Mucosa of rectum (tissue), 2 donors: ENCODE results near the gene SLC52A3.

Experiments
- H3K27ac ChIP-seq, 2 donors: one replicate each; pipeline ENCODE4 v1.7.0; 2013; ENCODE audit warnings: inconsistent platforms in 2 of 2, low read depth in 2 of 2, low read length in 2 of 2
- H3K27me3 ChIP-seq, 2 donors: one replicate each; pipeline ENCODE4 v1.7.0; 2013; ENCODE audit warnings: low read length in 2 of 2; ENCODE audit not compliant: control insufficient read depth in 2 of 2, insufficient read depth in 2 of 2
- H3K36me3 ChIP-seq, 2 donors: one replicate each; pipeline ENCODE4 v1.7.0; 2013; ENCODE audit warnings: low read length in 2 of 2; ENCODE audit not compliant: control insufficient read depth in 2 of 2, insufficient read depth in 2 of 2
- H3K4me1 ChIP-seq, 2 donors: one replicate each; pipeline ENCODE4 v1.7.0; 2013; ENCODE audit warnings: low read length in 2 of 2, mild to moderate bottlenecking in 1 of 2; ENCODE audit not compliant: control insufficient read depth in 2 of 2, insufficient read depth in 2 of 2
- H3K4me3 ChIP-seq, 2 donors: one replicate each; pipeline ENCODE4 v1.7.0; 2013; ENCODE audit warnings: low read length in 2 of 2
- H3K9ac ChIP-seq, 2 donors: one replicate each; pipeline ENCODE4 v1.7.0; 2013; ENCODE audit warnings: low read length in 2 of 2, low read depth in 1 of 2, mild to moderate bottlenecking in 1 of 2
- H3K9me3 ChIP-seq, 2 donors: one replicate each; pipeline ENCODE4 v1.7.0; 2013; ENCODE audit warnings: low read length in 2 of 2; ENCODE audit not compliant: control insufficient read depth in 2 of 2
- donor health status: healthy.
- donor health status: Normal muscosa, but diverticular disease.

SLC52A3 gene

DNA sequence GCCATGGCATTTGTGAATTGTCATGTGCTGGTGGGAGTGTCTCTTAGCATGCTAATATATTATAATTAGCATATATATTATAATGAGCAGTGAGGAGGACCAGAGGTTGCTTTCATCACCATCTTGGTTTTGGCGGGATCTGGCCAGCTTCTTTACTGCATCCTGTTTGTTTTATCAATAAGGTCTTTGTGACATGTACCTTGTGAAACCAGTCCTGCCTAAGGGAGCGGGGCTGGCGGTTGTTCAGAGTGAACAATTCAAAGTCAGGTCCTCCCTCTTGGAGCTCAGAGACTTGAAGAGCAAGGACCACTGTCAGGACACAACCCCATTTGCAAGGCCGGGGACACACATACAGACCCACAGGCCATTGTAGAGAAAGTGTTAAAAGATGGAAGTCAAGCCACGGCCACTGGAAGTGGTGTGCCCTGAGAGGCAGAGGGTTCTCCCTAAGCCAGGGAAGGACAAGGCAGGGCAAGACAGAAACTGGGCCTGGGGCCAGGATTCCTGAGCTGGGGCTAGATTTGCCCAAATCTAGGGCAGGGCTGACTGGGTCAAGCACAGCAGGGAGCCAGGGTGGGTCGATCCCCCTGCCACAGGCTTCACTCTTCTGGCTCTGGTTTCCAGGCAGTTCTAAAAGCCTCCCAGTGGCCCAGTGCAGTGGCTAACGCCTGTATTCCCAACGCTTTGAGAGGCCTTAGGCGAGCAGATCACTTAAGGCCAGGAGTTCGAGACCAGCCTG lies 14.2 kb downstream of the SLC52A3 start:
- H3K9me3 ChIP-seq: no peaks in the 10 kb centered on the region
- H3K4me1 ChIP-seq: no peaks in the 10 kb centered on the region
- H3K27me3 ChIP-seq: peaks cover 0 to 2% of the 10 kb centered on the region in 2 donors
- no peaks in the 10 kb centered on the region for H3K36me3 ChIP-seq
- H3K9ac ChIP-seq: no peak overlapping the region
- no peak overlapping the region for H3K27ac ChIP-seq
- H3K4me3 ChIP-seq: no peak overlapping the region

DNA sequence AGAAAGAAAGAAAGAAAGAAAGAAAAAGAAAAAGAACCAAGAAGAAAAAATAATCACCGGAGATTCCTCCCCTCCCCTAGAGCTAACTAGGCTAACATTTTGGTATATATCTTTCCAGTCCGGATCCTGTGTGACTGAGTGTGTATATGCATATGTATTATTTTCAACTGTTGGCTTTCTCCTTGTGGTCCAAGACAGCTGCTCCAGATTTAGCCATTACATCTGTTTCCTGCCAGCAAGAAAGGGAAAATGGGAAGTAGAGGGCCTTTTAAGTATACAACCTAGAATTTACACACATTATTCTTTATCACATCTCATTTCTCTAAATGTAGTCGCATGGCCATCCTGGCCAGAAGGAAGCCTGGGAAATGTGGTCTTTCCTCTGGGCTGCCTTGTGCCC lies 15.2 kb downstream of the SLC52A3 start:
- Histone ChIP-seq H3K9me3 (no peaks in the 10 kb centered on the region), H3K27me3 (peaks cover 0 to 2% of the 10 kb centered on the region in 2 donors), H3K9ac (no peak overlapping the region), H3K4me3 (no peak overlapping the region), H3K4me1 (no peaks in the 10 kb centered on the region), H3K27ac (no peak overlapping the region), H3K36me3 (no peaks in the 10 kb centered on the region)

DNA sequence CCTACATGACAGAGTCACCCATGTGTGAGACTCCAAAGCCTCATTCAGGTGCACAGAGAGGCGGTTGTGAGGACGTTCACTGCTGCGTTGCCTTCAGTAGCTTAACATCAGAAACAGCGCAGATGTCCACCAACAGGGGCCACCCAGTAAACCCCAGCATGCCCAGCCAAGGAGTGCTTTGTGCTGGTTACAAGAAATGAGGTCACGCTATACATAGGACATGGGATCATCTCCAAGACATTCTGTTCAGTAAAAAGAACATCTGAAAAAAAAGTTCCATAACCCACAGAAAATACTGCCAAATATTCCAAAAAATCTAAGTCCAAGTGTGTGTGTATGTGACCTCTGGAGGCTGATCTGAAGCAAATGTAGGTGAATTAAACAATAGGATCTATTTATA lies 16.0 kb downstream of the SLC52A3 start:
- no peak overlapping the region for H3K9ac ChIP-seq
- no peaks in the 10 kb centered on the region for H3K9me3 ChIP-seq
- no peaks in the 10 kb centered on the region for H3K36me3 ChIP-seq
- H3K27ac ChIP-seq: no peak overlapping the region
- H3K27me3 ChIP-seq: peaks cover 0 to 2% of the 10 kb centered on the region in 2 donors
- no peak overlapping the region for H3K4me3 ChIP-seq
- H3K4me1 ChIP-seq: no peaks in the 10 kb centered on the region

DNA sequence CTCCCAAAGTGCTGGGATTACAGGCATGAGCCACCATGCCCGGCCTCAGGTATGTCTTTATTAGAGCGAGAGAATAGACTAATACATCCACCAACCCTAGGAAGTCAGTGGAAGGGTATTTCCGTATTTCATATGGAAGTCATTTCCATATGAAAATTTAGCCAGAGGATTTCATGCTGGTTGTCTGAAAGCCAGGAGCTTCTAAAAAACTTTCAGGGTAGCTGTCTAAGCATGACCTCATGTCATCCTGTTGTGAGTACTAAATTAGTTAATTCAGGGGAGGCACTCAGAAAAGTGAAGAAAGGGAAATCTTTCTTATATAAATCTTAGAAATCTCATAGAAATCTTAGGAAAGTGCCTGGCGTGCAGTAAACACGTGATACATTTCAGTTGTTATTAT lies 16.5 kb downstream of the SLC52A3 start:
- Histone ChIP-seq H3K4me3 (no peak overlapping the region), H3K9ac (no peak overlapping the region), H3K9me3 (no peaks in the 10 kb centered on the region), H3K36me3 (no peaks in the 10 kb centered on the region), H3K4me1 (no peaks in the 10 kb centered on the region), H3K27me3 (peaks cover 0 to 2% of the 10 kb centered on the region in 2 donors), H3K27ac (no peak overlapping the region)

DNA sequence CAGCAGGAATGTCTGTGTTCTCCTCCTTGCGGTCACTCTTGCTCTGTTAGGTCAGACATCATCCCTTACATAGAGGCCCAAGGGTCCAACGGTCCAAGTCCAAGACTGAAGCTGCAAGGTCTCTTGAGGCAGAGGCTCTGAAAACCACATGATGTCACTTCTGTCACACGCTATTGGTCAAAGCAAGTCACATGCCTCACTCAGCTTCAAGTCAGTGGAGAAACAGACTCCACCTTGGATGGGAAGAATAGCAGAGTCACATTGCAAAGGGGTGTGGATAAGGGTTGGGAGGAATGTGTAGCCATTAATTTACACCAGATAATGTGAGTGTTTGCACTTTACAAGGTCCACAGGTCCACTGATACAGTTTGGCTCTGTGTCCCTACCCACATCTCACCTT lies 17.5 kb downstream of the SLC52A3 start:
- no peak overlapping the region for H3K4me3 ChIP-seq
- H3K27me3 ChIP-seq: peaks cover 0 to 2% of the 10 kb centered on the region in 2 donors
- no peak overlapping the region for H3K27ac ChIP-seq
- no peaks in the 10 kb centered on the region for H3K4me1 ChIP-seq
- H3K9me3 ChIP-seq: peaks cover 0 to 2% of the 10 kb centered on the region in 2 donors
- no peaks in the 10 kb centered on the region for H3K36me3 ChIP-seq
- no peak overlapping the region for H3K9ac ChIP-seq

- H3K27me3 ChIP-seq: peaks cover 0 to 3% of the 10 kb centered on the region in 2 donors
- no peaks in the 10 kb centered on the region for H3K36me3 ChIP-seq
- H3K4me1 ChIP-seq: no peaks in the 10 kb centered on the region
- H3K9ac ChIP-seq: no peak overlapping the region
- H3K4me3 ChIP-seq: no peak overlapping the region
- no peak overlapping the region for H3K27ac ChIP-seq
- H3K9me3 ChIP-seq: peaks cover 2 to 3% of the 10 kb centered on the region in 2 donors
These were observed 22.5 kb downstream of the SLC52A3 start for GRCh38 chr20:745683-746301.

GRCh38 chr20:742156-742555 lies 26.1 kb downstream of the SLC52A3 start:
- H3K36me3 ChIP-seq: no peaks in the 10 kb centered on the region
- peaks cover 0 to 3% of the 10 kb centered on the region in 2 donors for H3K27me3 ChIP-seq
- H3K4me1 ChIP-seq: no peaks in the 10 kb centered on the region
- H3K9me3 ChIP-seq: peaks cover 2 to 3% of the 10 kb centered on the region in 2 donors
- H3K27ac ChIP-seq: no peak overlapping the region
- no peak overlapping the region for H3K4me3 ChIP-seq
- H3K9ac ChIP-seq: no peak overlapping the region

GRCh38 chr20:741620-742019 lies 26.7 kb downstream of the SLC52A3 start:
- Histone ChIP-seq H3K27me3 (peaks cover 0 to 3% of the 10 kb centered on the region in 2 donors), H3K9ac (no peak overlapping the region), H3K4me3 (no peak overlapping the region)

GRCh38 chr20:740162-740561 lies 28.1 kb downstream of the SLC52A3 start:
- H3K27ac ChIP-seq: no peak overlapping the region
- H3K27me3 ChIP-seq: peaks cover 0 to 3% of the 10 kb centered on the region in 2 donors
- no peaks in the 10 kb centered on the region for H3K36me3 ChIP-seq
- no peak overlapping the region for H3K9ac ChIP-seq
- H3K4me1 ChIP-seq: no peaks in the 10 kb centered on the region
- H3K9me3 ChIP-seq: no peaks in the 10 kb centered on the region
- no peak overlapping the region for H3K4me3 ChIP-seq

More at GRCh38 chr20:741620-742019, 26.7 kb downstream of the SLC52A3 start:
- H3K9me3 ChIP-seq: peaks cover 2 to 3% of the 10 kb centered on the region in 2 donors
- no peak overlapping the region for H3K27ac ChIP-seq
- no peaks in the 10 kb centered on the region for H3K36me3 ChIP-seq
- H3K4me1 ChIP-seq: no peaks in the 10 kb centered on the region

GRCh38 chr20:739736-740135 lies 28.6 kb downstream of the SLC52A3 start:
- Histone ChIP-seq H3K4me1 (no peaks in the 10 kb centered on the region), H3K36me3 (no peaks in the 10 kb centered on the region), H3K27ac (no peak overlapping the region)

More at GRCh38 chr20:739736-740135, 28.6 kb downstream of the SLC52A3 start:
- no peak overlapping the region for H3K9ac ChIP-seq
- H3K27me3 ChIP-seq: peaks cover 0 to 3% of the 10 kb centered on the region in 2 donors
- H3K4me3 ChIP-seq: no peak overlapping the region
- no peaks in the 10 kb centered on the region for H3K9me3 ChIP-seq
